ENCODE data around the gene C6orf120.

- TF ChIP-seq POLR2A (IDR thresholded peaks at IDR 0.05): no peak
- TF ChIP-seq CTCF (IDR thresholded peaks at IDR 0.05): no peak
Observed at GRCh38 chr6:169707772-169708171, 5.8 kb downstream of the C6orf120 start.
